WTC11 (cell line): ENCODE results near the gene ITPKB. TPM values are rescaled to one million over a fixed set of nuclear protein-coding genes. Genes with fewer than 3 reads are reported as not detected.

Experiments
- ATAC-seq: fragments of 200-7000 bp; cut with Tn5 transposase; 2 replicates; pipeline ENCODE4 v1.10.0; 2021; ENCODE audit warnings: mild to moderate bottlenecking, moderate library complexity
- CTCF ChIA-PET: fragments of 300-600 bp; sonication (Branson Sonifier 250); formaldehyde crosslinking; loops from one replicate; lab custom pipeline; 2021; ENCODE audit warnings: antibody characterized with exemption; lab: Charles Lee
- POLR2A ChIA-PET: fragments of 350-600 bp; sonication (Branson Sonifier 250); formaldehyde crosslinking; loops from one replicate; lab custom pipeline; 2021; ENCODE audit warnings: antibody characterized with exemption; lab: Charles Lee
- DNase-seq: peaks from one replicate; pipeline ENCODE4 v3.0.0; 2021; ENCODE audit warnings: low spot score
- H3K27ac Mint-ChIP-seq: 2 replicates; pipeline ENCODE4 v1.8.0; 2021; ENCODE audit warnings: mixed read lengths
- H3K27me3 Mint-ChIP-seq: 2 replicates; pipeline ENCODE4 v1.8.0; 2021; ENCODE audit warnings: low read depth, mild to moderate bottlenecking, moderate library complexity, mixed read lengths
- H3K36me3 Mint-ChIP-seq: 2 replicates; pipeline ENCODE4 v1.8.0; 2021; ENCODE audit warnings: mixed read lengths
- H3K4me1 Mint-ChIP-seq: 2 replicates; pipeline ENCODE4 v1.8.0; 2022; ENCODE audit warnings: mixed read lengths
- H3K4me3 Mint-ChIP-seq: 2 replicates; pipeline ENCODE4 v1.8.0; 2021; ENCODE audit warnings: mild to moderate bottlenecking, moderate library complexity, mixed read lengths
- H3K9me3 Mint-ChIP-seq: 2 replicates; pipeline ENCODE4 v1.8.0; 2021; ENCODE audit warnings: mixed read lengths
- ARID4B ChIP-seq: sonication (generic); formaldehyde crosslinking; IDR thresholded peaks from 2 replicates; pipeline ENCODE4 v1.8.0; 2023; ENCODE audit warnings: missing genetic modification reagents, mild to moderate bottlenecking, borderline replicate concordance
- ATF3 ChIP-seq: sonication (generic); formaldehyde crosslinking; conservative IDR thresholded peaks from 2 replicates; pipeline ENCODE4 v1.8.1; 2022; ENCODE audit warnings: mild to moderate bottlenecking, missing genetic modification reagents
- E2F4 ChIP-seq: sonication (generic); formaldehyde crosslinking; IDR thresholded peaks from 2 replicates; pipeline ENCODE4 v1.8.1; 2022; ENCODE audit warnings: low read depth, mild to moderate bottlenecking, moderate library complexity, missing genetic modification reagents, borderline replicate concordance
- ELF4 ChIP-seq: sonication (generic); formaldehyde crosslinking; IDR thresholded peaks from 2 replicates; pipeline ENCODE4 v1.8.1; 2022; ENCODE audit warnings: low read depth, mild to moderate bottlenecking, moderate library complexity, missing genetic modification reagents
- EMX1 ChIP-seq: fragments of 250-450 bp; sonication (Bioruptor Pico); IDR thresholded peaks from 2 replicates; pipeline ENCODE4 v1.8.0; 2021; ENCODE audit warnings: mild to moderate bottlenecking
- FOXJ3 ChIP-seq: sonication (generic); formaldehyde crosslinking; IDR thresholded peaks from 2 replicates; pipeline ENCODE4 v1.9.0; 2021; ENCODE audit warnings: missing genetic modification reagents, mild to moderate bottlenecking, borderline replicate concordance
- FOXP4 ChIP-seq: sonication (generic); formaldehyde crosslinking; IDR thresholded peaks from 2 replicates; pipeline ENCODE4 v1.8.0; 2022; ENCODE audit warnings: mild to moderate bottlenecking, missing genetic modification reagents
- GRHL2 ChIP-seq: fragments of 250-450 bp; sonication (Bioruptor Pico); IDR thresholded peaks from 2 replicates; pipeline ENCODE4 v1.8.0; 2022; ENCODE audit warnings: mild to moderate bottlenecking, moderate library complexity; ENCODE audit not compliant: insufficient replicate concordance, severe bottlenecking
- JUN ChIP-seq: sonication (generic); formaldehyde crosslinking; IDR thresholded peaks from 2 replicates; pipeline ENCODE4 v1.8.0; 2023; ENCODE audit warnings: mild to moderate bottlenecking, missing genetic modification reagents
- NFE2L1 ChIP-seq: sonication (generic); formaldehyde crosslinking; IDR thresholded peaks from 2 replicates; pipeline ENCODE4 v1.8.1; 2023; ENCODE audit warnings: missing genetic modification reagents
- NR1H2 ChIP-seq: sonication (generic); formaldehyde crosslinking; IDR thresholded peaks from 2 replicates; pipeline ENCODE4 v1.9.0; 2021; ENCODE audit warnings: mild to moderate bottlenecking, moderate library complexity, missing genetic modification reagents
- PREB ChIP-seq: sonication (generic); formaldehyde crosslinking; IDR thresholded peaks from 2 replicates; pipeline ENCODE4 v1.8.1; 2022; ENCODE audit warnings: mild to moderate bottlenecking, missing genetic modification reagents, moderate library complexity, borderline replicate concordance
- SMAD3 ChIP-seq: sonication (generic); formaldehyde crosslinking; IDR thresholded peaks from 2 replicates; pipeline ENCODE4 v1.8.0; 2022; ENCODE audit warnings: missing genetic modification reagents, mild to moderate bottlenecking, borderline replicate concordance
- TCF7 ChIP-seq: sonication (generic); formaldehyde crosslinking; IDR thresholded peaks from 2 replicates; pipeline ENCODE4 v1.8.0; 2022; ENCODE audit warnings: mild to moderate bottlenecking, low read depth, missing genetic modification reagents, moderate library complexity
- TEAD4 ChIP-seq: sonication (generic); formaldehyde crosslinking; IDR thresholded peaks from 2 replicates; pipeline ENCODE4 v1.8.0; 2022; ENCODE audit warnings: mild to moderate bottlenecking, missing genetic modification reagents
- USF1 ChIP-seq: sonication (generic); formaldehyde crosslinking; IDR thresholded peaks from 2 replicates; pipeline ENCODE4 v1.8.0; 2022; ENCODE audit warnings: mild to moderate bottlenecking, missing genetic modification reagents
- ZNF121 ChIP-seq: sonication (generic); formaldehyde crosslinking; IDR thresholded peaks from 2 replicates; pipeline ENCODE4 v1.8.0; 2023; ENCODE audit warnings: missing genetic modification reagents
- ZNF219 ChIP-seq: sonication (generic); formaldehyde crosslinking; IDR thresholded peaks from 2 replicates; pipeline ENCODE4 v1.8.0; 2023; ENCODE audit warnings: missing genetic modification reagents, mild to moderate bottlenecking, borderline replicate concordance
- ZNF317 ChIP-seq: sonication (generic); formaldehyde crosslinking; IDR thresholded peaks from 2 replicates; pipeline ENCODE4 v1.8.1; 2023; ENCODE audit warnings: low read depth, mild to moderate bottlenecking, moderate library complexity, missing genetic modification reagents, borderline replicate concordance
- total RNA-seq: library from RNA; stranded (reverse); gene quantifications from 3 replicates; pipeline ENCODE4 v1.2.3, GENCODE V29; 2021

The ITPKB gene
- total RNA-seq, 1 experiment from 2014 or later, result 15.6 TPM

GRCh38 chr1:226776066-226776465, 37.0 kb upstream of the ITPKB start (continued):
- TF ChIP-seq E2F4 (CRISPR knock-in tag) (no peak), ZNF121 (CRISPR knock-in tag) (no peak), FOXJ3 (CRISPR knock-in tag) (no peak)

- Mint-ChIP-seq H3K4me3 (no peak overlapping the region), H3K27ac (no peak overlapping the region), H3K27me3 (no peaks in the 10 kb centered on the region), H3K9me3 (peaks cover 3% of the 10 kb centered on the region; the same call in 1 of the 2 replicates), H3K4me1 (no peaks in the 10 kb centered on the region), H3K36me3 (no peaks in the 10 kb centered on the region)
- TF ChIP-seq JUN (CRISPR knock-in tag) (no peak), ATF3 (no peak), TCF7 (CRISPR knock-in tag) (no peak), EMX1 (CRISPR knock-in tag) (no peak), ELF4 (CRISPR knock-in tag) (no peak), NR1H2 (CRISPR knock-in tag) (no peak), USF1 (CRISPR knock-in tag) (no peak), SMAD3 (CRISPR knock-in tag) (no peak), ARID4B (CRISPR knock-in tag) (no peak), NFE2L1 (no peak), ZNF219 (CRISPR knock-in tag) (no peak), PREB (CRISPR knock-in tag) (no peak), GRHL2 (CRISPR knock-in tag) (no peak), ZNF317 (CRISPR knock-in tag) (no peak), FOXP4 (CRISPR knock-in tag) (no peak), TEAD4 (no peak)
- no peak for DNase-seq
- ATAC-seq, result no peak
- CTCF ChIA-PET, result no interaction called here
- POLR2A ChIA-PET, result no interaction called here
These were observed 33.5 kb upstream of the ITPKB start for GRCh38 chr1:226772446-226773139.
